Right lobe of liver (tissue), 6 donors: Measurements from ENCODE around the gene SPTBN5. TPM values are rescaled to one million over a fixed set of nuclear protein-coding genes. Genes with fewer than 3 reads are reported as not detected.

Experiments used
- ATAC-seq, 4 donors: fragments of 200-7000 bp; cut with Tn5 transposase; one replicate each; pipeline ENCODE4 v1.9.1; 2020; ENCODE audit warnings: mild to moderate bottlenecking in 4 of 4, moderate library complexity in 4 of 4
- DNase-seq, 3 donors: peaks; one replicate each; pipeline ENCODE4 v3.0.0-alpha.2; 2020
- H3K27ac ChIP-seq, 3 donors: fragments of 200-600 bp; one replicate each; pipeline ENCODE4 v1.8.0; 2022
- H3K27me3 ChIP-seq, 2 donors: fragments of 200-600 bp; one replicate each; pipeline ENCODE4 v1.8.0; 2022
- H3K36me3 ChIP-seq, 4 donors: fragments of 200-600 bp; sonication (generic) in 1 of 4; one replicate each; pipeline versions ENCODE4 v1.5.1 to v1.8.0; 2017 to 2022; ENCODE audit warnings: control low read depth in 1 of 4
- H3K4me1 ChIP-seq, 4 donors: fragments of 200-600 bp; sonication (generic) in 1 of 4; one replicate each; pipeline versions ENCODE4 v1.5.1 to v1.8.0; 2017 to 2022; ENCODE audit warnings: control low read depth in 1 of 4
- H3K4me3 ChIP-seq, 3 donors: fragments of 200-600 bp; one replicate each; pipeline ENCODE4 v1.8.0; 2022
- H3K9me3 ChIP-seq, 4 donors: fragments of 200-600 bp; sonication (generic) in 1 of 4; one replicate each; pipeline versions ENCODE4 v1.5.1 to v1.8.0; 2017 to 2022; ENCODE audit warnings: control low read depth in 1 of 4
- POLR2A ChIP-seq: fragments of 450-650 bp; IDR thresholded peaks from one replicate; pipeline ENCODE4 v1.6.1; 2017; ENCODE audit warnings: antibody characterized with exemption, mild to moderate bottlenecking
- WGBS: methylation state at CpG from one replicate; pipeline ENCODE4 v1.1.6; 2018; ENCODE audit warnings: low coverage, low lambda C conversion rate; ENCODE audit not compliant: insufficient coverage; ENCODE audit errors: missing lambda C conversion rate; 5-methylcytosine and 5-hydroxymethylcytosine counted together
- intact Hi-C, 2 donors: fragments of 100-400 bp; cut with DNase I; formaldehyde crosslinking; loops; one replicate each; pipeline versions ENCODE4 v1.11.2 to v1.14.1; 2022
- total RNA-seq, 6 experiments: library from RNA; depleted of rRNA in 2 of 6; stranded (reverse); fragments of >200 nt in 2 of 6; fragmentation: NEBNext Ultra II Directional in 3 of 6; extraction: Animal tissue kit (Norgen Biotek cat#: 25700) in 3 of 6; gene quantifications; one replicate each; pipeline versions ENCODE4 v1.1.0 to v1.2.4, GENCODE V29; 2016 to 2023
- TF ChIP-seq, protein P1 (sequence below), 4 donors: fragments of 200-600 bp in 3 of 4; fragments of 450-650 bp in 1 of 4; IDR thresholded peaks; one replicate each; pipeline versions ENCODE4 v1.5.1 to v1.8.0; 2016 to 2022; ENCODE audit warnings: antibody characterized with exemption in 4 of 4, mild to moderate bottlenecking in 2 of 4
- donor health status: DM: no; HTN: yes; CAD: no.
- donor health status: DM: no; HTN: no; CAD: no.
- donor health status: DM: no; HTN: no; CAD: no.
- donor health status: DM: no; HTN: yes; CAD: no.
- donor health status: DM: no; HTN: yes; CAD: no.

Gene SPTBN5
- total RNA-seq, 6 experiments from 2014 or later, result 0.06 to 3.2 (median 0.81) TPM

GRCh38 chr15:41878355-41878699 is 15.5 kb downstream of the SPTBN5 start:
- 60% methylated on average over 1 of the region's 10 CpGs for WGBS
- Histone ChIP-seq H3K36me3 (no peaks in the 10 kb centered on the region), H3K27ac (no peak overlapping the region), H3K27me3 (no peaks in the 10 kb centered on the region), H3K4me1 (peaks cover 0 to 34% (median 17%) of the 10 kb centered on the region in 4 donors), H3K4me3 (no peak overlapping the region), H3K9me3 (no peaks in the 10 kb centered on the region)
- intact Hi-C loops, result no loop called here
- ATAC-seq, result no peak
- TF ChIP-seq, protein P1, sequence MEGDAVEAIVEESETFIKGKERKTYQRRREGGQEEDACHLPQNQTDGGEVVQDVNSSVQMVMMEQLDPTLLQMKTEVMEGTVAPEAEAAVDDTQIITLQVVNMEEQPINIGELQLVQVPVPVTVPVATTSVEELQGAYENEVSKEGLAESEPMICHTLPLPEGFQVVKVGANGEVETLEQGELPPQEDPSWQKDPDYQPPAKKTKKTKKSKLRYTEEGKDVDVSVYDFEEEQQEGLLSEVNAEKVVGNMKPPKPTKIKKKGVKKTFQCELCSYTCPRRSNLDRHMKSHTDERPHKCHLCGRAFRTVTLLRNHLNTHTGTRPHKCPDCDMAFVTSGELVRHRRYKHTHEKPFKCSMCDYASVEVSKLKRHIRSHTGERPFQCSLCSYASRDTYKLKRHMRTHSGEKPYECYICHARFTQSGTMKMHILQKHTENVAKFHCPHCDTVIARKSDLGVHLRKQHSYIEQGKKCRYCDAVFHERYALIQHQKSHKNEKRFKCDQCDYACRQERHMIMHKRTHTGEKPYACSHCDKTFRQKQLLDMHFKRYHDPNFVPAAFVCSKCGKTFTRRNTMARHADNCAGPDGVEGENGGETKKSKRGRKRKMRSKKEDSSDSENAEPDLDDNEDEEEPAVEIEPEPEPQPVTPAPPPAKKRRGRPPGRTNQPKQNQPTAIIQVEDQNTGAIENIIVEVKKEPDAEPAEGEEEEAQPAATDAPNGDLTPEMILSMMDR (IDR thresholded peaks at IDR 0.05), result no peak
- no peak for TF ChIP-seq POLR2A
- no peak for DNase-seq

DNA sequence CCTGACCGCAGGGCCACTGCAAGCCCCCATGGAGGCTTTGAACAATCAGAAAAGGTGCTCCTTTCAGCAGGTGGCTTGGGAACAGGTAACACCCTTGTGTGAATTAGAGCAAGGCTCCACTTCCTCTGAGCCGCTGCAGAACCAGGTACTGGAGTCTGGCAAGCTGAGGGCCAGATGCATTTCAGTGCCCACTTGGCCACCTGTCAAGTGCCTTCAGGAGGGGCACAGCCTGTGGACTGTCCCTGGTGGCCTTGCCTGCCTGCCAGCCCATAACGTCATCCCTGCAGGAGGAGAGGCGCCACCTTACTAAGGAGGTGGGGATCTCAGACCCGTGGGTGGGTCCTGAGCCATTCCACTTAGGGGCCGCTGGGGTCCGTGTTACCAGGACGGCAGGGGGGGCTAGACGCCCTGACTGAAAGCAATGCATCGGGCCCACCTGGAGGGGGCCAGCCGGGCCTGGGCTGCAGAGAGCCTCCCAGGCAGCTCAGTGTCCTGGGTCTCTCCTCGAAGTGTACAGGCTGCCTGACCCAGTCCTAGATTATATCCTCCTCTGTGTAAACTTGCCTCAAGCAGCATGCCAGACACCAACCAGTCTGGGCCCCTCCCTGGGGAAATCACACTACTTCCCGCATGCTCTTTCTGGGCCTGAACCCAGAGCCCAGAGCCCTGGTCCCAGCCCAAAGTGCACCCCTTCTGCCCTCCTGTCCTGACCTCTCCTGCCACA is 16.1 kb downstream of the SPTBN5 start:
- DNase-seq (no peak), ATAC-seq (no peak)
- Histone ChIP-seq H3K27me3 (no peaks in the 10 kb centered on the region), H3K4me1 (peaks cover 0 to 29% (median 14%) of the 10 kb centered on the region in 4 donors), H3K27ac (no peak overlapping the region), H3K9me3 (no peaks in the 10 kb centered on the region), H3K36me3 (no peaks in the 10 kb centered on the region), H3K4me3 (no peak overlapping the region)
- WGBS, result 100% methylated on average over 1 of the region's 13 CpGs
- intact Hi-C loops, result no loop called here
- TF ChIP-seq POLR2A, result no peak
- TF ChIP-seq, protein P1 (IDR thresholded peaks at IDR 0.05), result no peak

DNA sequence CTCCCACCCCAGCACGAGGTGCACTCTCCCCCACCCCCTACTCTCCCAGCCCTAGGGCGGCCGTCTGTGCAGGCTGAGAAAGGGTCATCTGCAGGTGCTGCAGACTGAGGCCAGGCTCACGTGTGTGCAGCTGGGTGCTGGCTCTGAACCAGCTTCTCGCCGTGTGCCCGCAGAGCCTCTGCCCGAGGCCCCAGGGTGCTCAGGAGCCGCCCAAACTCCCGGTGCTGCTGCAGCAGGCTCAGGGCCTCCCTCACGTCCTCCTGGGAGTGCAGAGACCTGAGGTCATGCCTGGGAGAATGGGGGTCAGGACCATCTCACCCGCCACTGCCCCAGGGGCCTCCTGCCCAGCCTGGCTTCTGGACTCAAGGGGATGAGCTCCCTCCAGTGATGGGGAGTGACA is 17.2 kb downstream of the SPTBN5 start:
- Histone ChIP-seq H3K27ac (no peak overlapping the region), H3K36me3 (no peaks in the 10 kb centered on the region), H3K27me3 (no peaks in the 10 kb centered on the region), H3K4me3 (no peak overlapping the region), H3K4me1 (peaks cover 0 to 19% (median 9%) of the 10 kb centered on the region in 4 donors), H3K9me3 (no peaks in the 10 kb centered on the region)
- ATAC-seq (no peak), DNase-seq (peak in 1 of 3 donors; percentile 46)
- TF ChIP-seq, protein P1 (IDR thresholded peaks at IDR 0.05), result no peak
- no peak for TF ChIP-seq POLR2A
- intact Hi-C loops, result no loop called here
- WGBS, result no CpG with 5 or more reads among the region's 12 CpGs

DNA sequence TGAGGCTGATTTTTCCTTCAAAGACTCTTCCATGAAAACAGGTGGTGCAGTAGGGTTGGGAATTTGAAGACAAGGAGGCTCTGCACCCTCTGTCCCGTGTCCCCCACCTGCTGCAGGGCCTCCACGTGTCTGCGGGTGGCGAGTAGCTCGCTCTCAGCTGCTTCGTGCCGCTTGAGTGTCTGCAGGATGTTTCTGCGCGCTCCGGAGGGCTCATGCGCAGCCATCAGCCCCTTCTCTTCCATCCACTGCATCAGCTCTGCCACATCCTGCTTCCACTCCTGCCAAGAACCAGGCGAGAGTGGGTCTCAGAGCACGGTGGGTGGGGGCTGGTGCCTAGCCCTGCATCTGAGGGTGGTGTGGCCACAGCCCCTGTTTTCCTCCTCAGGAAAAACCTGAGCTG is 17.8 kb downstream of the SPTBN5 start:
- Histone ChIP-seq H3K36me3 (no peaks in the 10 kb centered on the region), H3K4me1 (peaks cover 0 to 14% (median 7%) of the 10 kb centered on the region in 4 donors), H3K27me3 (no peaks in the 10 kb centered on the region), H3K9me3 (no peaks in the 10 kb centered on the region), H3K27ac (no peak overlapping the region), H3K4me3 (no peak overlapping the region)
- WGBS, result 22% methylated on average over 3 of the region's 13 CpGs
- ATAC-seq (no peak), DNase-seq (no peak)
- intact Hi-C loops, result no loop called here
- TF ChIP-seq, protein P1 (IDR thresholded peaks at IDR 0.05), result no peak
- no peak for TF ChIP-seq POLR2A
